H1 (cell line): Measurements from ENCODE around the gene KDF1. TPM values are rescaled to one million over a fixed set of nuclear protein-coding genes. Genes with fewer than 3 reads are reported as not detected.

Experiments
- CTCF ChIA-PET: fragments of 300-600 bp; sonication (Branson Sonifier 250); formaldehyde crosslinking; loops from one replicate; lab custom pipeline; 2021; ENCODE audit not compliant: partially characterized antibody; lab: Charles Lee
- POLR2A ChIA-PET: fragments of 300-600 bp; sonication (Branson Sonifier 250); formaldehyde crosslinking; loops from one replicate; lab custom pipeline; 2021; ENCODE audit warnings: inconsistent platforms; ENCODE audit not compliant: partially characterized antibody; lab: Charles Lee
- DNase-seq, 2 experiments: peaks; one replicate each; pipeline versions ENCODE4 v3.0.0 to v3.0.0-alpha.2; 2010 to 2022; ENCODE audit warnings: low spot score in 2 of 2, low read depth in 1 of 2, mixed read lengths in 1 of 2
- FAIRE-seq: peaks from 2 replicates; lab custom pipeline; 2011; peaks lifted over from hg19 to GRCh38; lab: Jason Lieb, UNC
- H2AFZ ChIP-seq: 2 replicates; pipeline ENCODE4 v1.8.1; 2012; ENCODE audit warnings: low read length, inconsistent platforms
- H2AK5ac ChIP-seq: 2 replicates; pipeline ENCODE4 v1.6.1; 2013; ENCODE audit warnings: low read depth, low read length
- H2BK120ac ChIP-seq: replicated peaks from 2 replicates; pipeline ENCODE3; 2013; ENCODE audit warnings: low read depth, low read length, inconsistent platforms
- H2BK12ac ChIP-seq: 2 replicates; pipeline ENCODE4 v1.6.1; 2013; ENCODE audit warnings: low read depth, low read length
- H2BK15ac ChIP-seq: 2 replicates; pipeline ENCODE4 v1.6.1; 2013; ENCODE audit warnings: low read length
- H2BK20ac ChIP-seq: 2 replicates; pipeline ENCODE4 v1.6.1; 2013; ENCODE audit warnings: low read length
- H2BK5ac ChIP-seq: 2 replicates; pipeline ENCODE4 v1.6.1; 2013; ENCODE audit warnings: low read depth, low read length
- H3K14ac ChIP-seq: 2 replicates; pipeline ENCODE4 v1.6.1; 2013; ENCODE audit warnings: inconsistent platforms; ENCODE audit not compliant: insufficient read length
- H3K18ac ChIP-seq: 2 replicates; pipeline ENCODE4 v1.6.1; 2013; ENCODE audit warnings: low read length; ENCODE audit errors: extremely low read depth
- H3K23ac ChIP-seq: 2 replicates; pipeline ENCODE4 v1.6.1; 2013; ENCODE audit warnings: inconsistent platforms; ENCODE audit not compliant: insufficient read length
- H3K23me2 ChIP-seq: 2 replicates; pipeline ENCODE4 v1.6.1; 2013; ENCODE audit warnings: low read depth, low read length
- H3K27ac ChIP-seq: 2 replicates; pipeline ENCODE4 v1.6.1; 2011; ENCODE audit warnings: low read depth, low read length, inconsistent platforms
- H3K27me3 ChIP-seq, 4 experiments: replicated peaks in 1 of 4; 1 replicate in 1 of 4; 2 replicates in 3 of 4; pipeline versions ENCODE4 v1.6.1 to v1.8.1; 2011 to 2013; ENCODE audit warnings: low read length in 3 of 4, mild to moderate bottlenecking in 3 of 4, inconsistent platforms in 2 of 4, mixed read lengths in 2 of 4, moderate library complexity in 1 of 4; ENCODE audit not compliant: control insufficient read depth in 3 of 4, insufficient read depth in 3 of 4; ENCODE audit errors: extremely low read depth in 1 of 4
- H3K36me3 ChIP-seq, 4 experiments: 2 replicates each; pipeline versions ENCODE4 v1.6.1 to v1.8.1; 2011 to 2013; ENCODE audit warnings: mild to moderate bottlenecking in 4 of 4, low read length in 3 of 4, moderate library complexity in 2 of 4, control low read depth in 1 of 4, inconsistent platforms in 1 of 4; ENCODE audit not compliant: insufficient read depth in 4 of 4, control insufficient read depth in 2 of 4
- H3K4ac ChIP-seq: replicated peaks from 2 replicates; pipeline ENCODE3; 2013; ENCODE audit warnings: low read length, low read depth, mixed read lengths, inconsistent platforms; ENCODE audit not compliant: insufficient read length
- H3K4me1 ChIP-seq, 4 experiments: replicated peaks in 1 of 4; 1 replicate in 1 of 4; 2 replicates in 3 of 4; pipeline versions ENCODE4 v1.6.1 to v1.8.1; 2011 to 2013; ENCODE audit warnings: low read length in 3 of 4, inconsistent platforms in 2 of 4, mixed read lengths in 1 of 4; ENCODE audit not compliant: insufficient read depth in 4 of 4, control insufficient read depth in 3 of 4
- H3K4me2 ChIP-seq, 2 experiments: 2 replicates each; pipeline versions ENCODE4 v1.6.1 to v1.8.1; 2011 to 2013; ENCODE audit warnings: low read depth in 2 of 2, low read length in 2 of 2, control low read depth in 1 of 2, inconsistent platforms in 1 of 2, mild to moderate bottlenecking in 1 of 2; ENCODE audit not compliant: insufficient read depth in 1 of 2
- H3K4me3 ChIP-seq, 4 experiments: fragments of 200-600, 300-600 bp in 1 of 4; sonication (generic), shearing (Covaris generic), sonication (Bioruptor Twin) in 1 of 4; 2 replicates each; pipeline versions ENCODE4 v1.5.1 to v1.8.1; 2011 to 2016; ENCODE audit warnings: low read length in 4 of 4, low read depth in 3 of 4, control low read depth in 2 of 4, inconsistent platforms in 2 of 4, mild to moderate bottlenecking in 2 of 4, mixed read lengths in 1 of 4, moderate library complexity in 1 of 4; ENCODE audit not compliant: insufficient read depth in 2 of 4; ENCODE audit errors: extremely low read depth in 1 of 4
- H3K56ac ChIP-seq: replicated peaks from 2 replicates; pipeline ENCODE3; 2013; ENCODE audit warnings: low read depth, mild to moderate bottlenecking, mixed read lengths, low read length, inconsistent platforms; ENCODE audit not compliant: insufficient read length
- H3K79me1 ChIP-seq: 2 replicates; pipeline ENCODE4 v1.6.1; 2013; ENCODE audit warnings: low read depth, low read length, control low read depth
- H3K79me2 ChIP-seq, 2 experiments: 2 replicates each; pipeline versions ENCODE4 v1.6.1 to v1.8.1; 2012 to 2013; ENCODE audit warnings: low read length in 2 of 2, mild to moderate bottlenecking in 2 of 2, inconsistent platforms in 1 of 2; ENCODE audit not compliant: insufficient read depth in 2 of 2, control insufficient read depth in 1 of 2
- H3K9ac ChIP-seq, 4 experiments: replicated peaks in 1 of 4; 1 replicate in 1 of 4; 2 replicates in 3 of 4; pipeline versions ENCODE4 v1.6.1 to v1.8.1; 2011 to 2013; ENCODE audit warnings: low read depth in 3 of 4, low read length in 3 of 4, control low read depth in 2 of 4, mild to moderate bottlenecking in 2 of 4, moderate library complexity in 2 of 4, inconsistent platforms in 1 of 4; ENCODE audit errors: extremely low read depth in 1 of 4
- H3K9me3 ChIP-seq, 2 experiments: 2 replicates each; pipeline versions ENCODE4 v1.6.1 to v1.8.1; 2012 to 2013; ENCODE audit warnings: mild to moderate bottlenecking in 2 of 2, moderate library complexity in 2 of 2, control low read depth in 1 of 2, inconsistent platforms in 1 of 2, low read depth in 1 of 2, low read length in 1 of 2, mixed read lengths in 1 of 2; ENCODE audit not compliant: insufficient read depth in 2 of 2
- H4K20me1 ChIP-seq, 2 experiments: replicated peaks in 1 of 2; 2 replicates each; pipeline versions ENCODE3 to v1.8.1; 2011 to 2013; ENCODE audit warnings: inconsistent platforms in 2 of 2, low read length in 2 of 2, mild to moderate bottlenecking in 1 of 2; ENCODE audit not compliant: insufficient read depth in 2 of 2, control insufficient read depth in 1 of 2
- H4K5ac ChIP-seq: 2 replicates; pipeline ENCODE4 v1.6.1; 2013; ENCODE audit warnings: low read length, low read depth, mixed read lengths, inconsistent platforms; ENCODE audit not compliant: insufficient read length
- H4K8ac ChIP-seq: 2 replicates; pipeline ENCODE4 v1.8.0; 2013; ENCODE audit warnings: mild to moderate bottlenecking, moderate library complexity, low read length, inconsistent platforms; ENCODE audit not compliant: insufficient read depth; ENCODE audit errors: extremely low read depth
- H4K91ac ChIP-seq: replicated peaks from 2 replicates; pipeline ENCODE3; 2013; ENCODE audit warnings: low read length, mixed read lengths, inconsistent platforms; ENCODE audit not compliant: insufficient read length
- CTCF ChIP-seq, 3 experiments: IDR thresholded peaks; 1 replicate in 2 of 3; 2 replicates in 1 of 3; pipeline versions ENCODE4 v1.5.1 to v1.6.1; 2011; ENCODE audit warnings: low read length in 3 of 3, mild to moderate bottlenecking in 3 of 3, inconsistent platforms in 2 of 3, low read depth in 1 of 3, moderate library complexity in 1 of 3; ENCODE audit not compliant: insufficient read depth in 1 of 3; ENCODE audit errors: control extremely low read depth in 1 of 3
- HDAC2 ChIP-seq, 2 experiments: fragments of 300-600 bp in 1 of 2; sonication (generic) in 1 of 2; IDR thresholded peaks; 2 replicates each; pipeline ENCODE4 v1.6.1; 2011 to 2012; ENCODE audit warnings: low read depth in 2 of 2, low read length in 2 of 2, mild to moderate bottlenecking in 2 of 2, moderate library complexity in 2 of 2, borderline replicate concordance in 1 of 2, inconsistent platforms in 1 of 2
- RBBP5 ChIP-seq: IDR thresholded peaks from 2 replicates; pipeline ENCODE4 v1.7.1; 2012; ENCODE audit warnings: low read depth, mild to moderate bottlenecking, inconsistent platforms, low read length, moderate library complexity, borderline replicate concordance
- WGBS, 2 experiments: shearing (Covaris generic) in 1 of 2; methylation state at CpG; one replicate each; pipeline versions ENCODE4 v1.1.6 to v1.1.7; 2013 to 2015; ENCODE audit warnings: low lambda C conversion rate in 2 of 2, mixed read lengths in 2 of 2, inconsistent platforms in 1 of 2, low coverage in 1 of 2, missing lambda C conversion rate in 1 of 2; ENCODE audit not compliant: insufficient replicate concordance in 2 of 2, insufficient coverage in 1 of 2, insufficient read length in 1 of 2; ENCODE audit errors: extremely low coverage in 1 of 2, missing lambda C conversion rate in 1 of 2; 5-methylcytosine and 5-hydroxymethylcytosine counted together
- polyA plus RNA-seq, 7 experiments: library from polyadenylated mRNA; depleted of rRNA in 3 of 7; stranded (reverse) in 5 of 7; unstranded in 2 of 7; fragments of >200 nt in 5 of 7; fragments of 200-250 nt in 2 of 7; gene quantifications; 1 replicate in 5 of 7; 2 replicates in 1 of 7; 4 replicates in 1 of 7; pipeline versions ENCODE4 v1.2.1 to v1.2.3, GENCODE V29; 2011 to 2013; ENCODE audit warnings: missing spikeins in 2 of 7, mixed read lengths in 2 of 7
- total RNA-seq: library from RNA; stranded (reverse); fragmentation: NEBNext Ultra II Directional; extraction: Animal tissue kit (Norgen Biotek cat#: 25700); gene quantifications from 2 replicates; pipeline ENCODE4 v1.2.1, GENCODE V29; 2021
- TF ChIP-seq, protein P1 (sequence below): IDR thresholded peaks from 2 replicates; pipeline ENCODE4 v1.6.1; 2011; ENCODE audit warnings: low read length, improper control_type of control experiment

KDF1 gene
- total and polyA plus RNA-seq, 2 of the 8 experiments (the other 6 are each of a cell fraction or from before 2014, with no cell fraction given), result 16.9 to 37.5 TPM

GRCh38 chr1:27005648-27006496, 45.6 kb upstream of the KDF1 start:
- peak overlapping the region; percentile 91 for H4K5ac ChIP-seq
- peak overlapping the region; percentile 93 for H2BK120ac ChIP-seq
- peak overlapping the region; percentile 97 for H2BK15ac ChIP-seq
- H3K79me2 ChIP-seq, result peaks cover 16 to 65% of the 10 kb centered on the region in 2 experiments
- H3K27me3 ChIP-seq, result no peaks in the 10 kb centered on the region
- H3K14ac ChIP-seq, result no peak overlapping the region
- peaks cover 12% of the 10 kb centered on the region for H3K23me2 ChIP-seq
- H3K9me3 ChIP-seq, result no peaks in the 10 kb centered on the region
- peak overlapping the region; percentile 98 for H3K4ac ChIP-seq
- 92% methylated on average over 45 of the region's 48 CpGs; no CpG with 5 or more reads in 1 of the 2 experiments for WGBS, 2 experiments
- peak overlapping the region; percentile 95 for H2BK12ac ChIP-seq
- ChIA-PET CTCF (interaction anchor here (0.6 to 12.9 kb wide), 8 partner anchors 9 to 294 kb away, joined by 3 to 133 read pairs (median 5); partner anchors contain the start of gene TRNP1), POLR2A (interaction anchor here (0.8 to 58.9 kb wide), 18 partner anchors 5 to 116 kb away, joined by 3 to 1829 read pairs (median 6); partner anchors contain the start of genes GPN2, KDF1, TENT5B and TRNP1)
- H3K79me1 ChIP-seq, result peaks cover 27% of the 10 kb centered on the region
- H4K20me1 ChIP-seq, result peaks cover 12 to 21% of the 10 kb centered on the region in 2 experiments
- peak overlapping the region; percentile 100 for H4K91ac ChIP-seq
- H3K23ac ChIP-seq, result no peak overlapping the region
- H2AK5ac ChIP-seq, result peak overlapping the region; percentile 95
- DNase-seq (peak in 1 of 2 experiments; percentile 62), FAIRE-seq (no peak)
- peak overlapping the region; percentile 81 for H4K8ac ChIP-seq
- peak overlapping the region; percentile 95 for H3K18ac ChIP-seq
- H3K36me3 ChIP-seq, result peaks cover 18 to 61% (median 22%) of the 10 kb centered on the region in 4 experiments
- H3K27ac ChIP-seq, result peak overlapping the region; percentile 93; the same call in 1 of the 2 replicates
- no peak overlapping the region for H3K4me3 ChIP-seq
- peaks cover 21 to 70% (median 56%) of the 10 kb centered on the region in 4 experiments for H3K4me1 ChIP-seq
- H2BK5ac ChIP-seq, result peak overlapping the region; percentile 99
- H3K4me2 ChIP-seq, result peak overlapping the region in 1 of 2 experiments; percentile 99; a peak in 1 of 4 replicates
- H2AFZ ChIP-seq, result no peak overlapping the region
- peak overlapping the region in 1 of 4 experiments; percentile 48; a peak in 3 of 7 replicates for H3K9ac ChIP-seq
- peak overlapping the region; percentile 39 for H3K56ac ChIP-seq
- peak overlapping the region; percentile 94 for H2BK20ac ChIP-seq
- peak in 2 of 3 experiments; percentile 35 to 41; a peak in 2 of 4 replicates for TF ChIP-seq CTCF (IDR thresholded peaks at IDR 0.05; ENCODE audit: control extremely low read depth in 1 of 3, insufficient read depth in 1 of 3, low read depth in 1 of 3, low read length in 3 of 3)
- no peak for TF ChIP-seq HDAC2 (IDR thresholded peaks at IDR 0.05; ENCODE audit: borderline replicate concordance in 1 of 2, low read depth in 2 of 2, low read length in 2 of 2)
- TF ChIP-seq RBBP5, result no peak
- TF ChIP-seq, protein P1, sequence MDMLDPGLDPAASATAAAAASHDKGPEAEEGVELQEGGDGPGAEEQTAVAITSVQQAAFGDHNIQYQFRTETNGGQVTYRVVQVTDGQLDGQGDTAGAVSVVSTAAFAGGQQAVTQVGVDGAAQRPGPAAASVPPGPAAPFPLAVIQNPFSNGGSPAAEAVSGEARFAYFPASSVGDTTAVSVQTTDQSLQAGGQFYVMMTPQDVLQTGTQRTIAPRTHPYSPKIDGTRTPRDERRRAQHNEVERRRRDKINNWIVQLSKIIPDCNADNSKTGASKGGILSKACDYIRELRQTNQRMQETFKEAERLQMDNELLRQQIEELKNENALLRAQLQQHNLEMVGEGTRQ, result no peak
